GM23338 (cell line): Measurements from ENCODE around the gene KIAA1549. TPM values are rescaled to one million over a fixed set of nuclear protein-coding genes. Genes with fewer than 3 reads are reported as not detected.

ENCODE experiments used
- ATAC-seq: fragments of 200-7000 bp; cut with Tn5 transposase; 3 replicates; pipeline ENCODE4 v1.9.1; 2020
- DNase-seq: peaks from one replicate; pipeline ENCODE4 v3.0.0-alpha.2; 2015; ENCODE audit warnings: low spot score
- H2AFZ ChIP-seq: fragments of 200-600 bp; sonication (generic); 2 replicates; pipeline ENCODE4 v1.8.0; 2016; ENCODE audit warnings: antibody characterized with exemption, mild to moderate bottlenecking, moderate library complexity
- H3F3A ChIP-seq: fragments of 200-600 bp; sonication (generic); replicated peaks from 2 replicates; pipeline ENCODE4 v1.8.0; 2017; ENCODE audit warnings: antibody characterized with exemption, mixed run types, low read depth
- H3K27ac ChIP-seq: fragments of 200-600 bp; sonication (generic); 2 replicates; pipeline ENCODE4 v1.6.1; 2016; ENCODE audit warnings: low read depth
- H3K27me3 ChIP-seq: fragments of 200-600 bp; sonication (generic); 2 replicates; pipeline ENCODE4 v1.8.0; 2016; ENCODE audit warnings: mild to moderate bottlenecking, mixed run types, moderate library complexity; ENCODE audit not compliant: insufficient read depth
- H3K36me3 ChIP-seq: fragments of 200-600 bp; sonication (generic); 2 replicates; pipeline ENCODE4 v1.8.0; 2016; ENCODE audit warnings: mild to moderate bottlenecking; ENCODE audit not compliant: insufficient read depth
- H3K4me1 ChIP-seq: fragments of 200-600 bp; sonication (generic); 2 replicates; pipeline ENCODE4 v1.8.0; 2016; ENCODE audit warnings: mild to moderate bottlenecking, moderate library complexity; ENCODE audit not compliant: insufficient read depth
- H3K4me2 ChIP-seq: fragments of 200-600 bp; sonication (generic); 2 replicates; pipeline ENCODE4 v1.7.1; 2017; ENCODE audit warnings: mixed run types
- H3K4me3 ChIP-seq: fragments of 200-600 bp; sonication (generic); 2 replicates; pipeline ENCODE4 v1.6.1; 2016; ENCODE audit warnings: mixed run types
- H3K79me2 ChIP-seq: fragments of 200-600 bp; sonication (generic); replicated peaks from 2 replicates; pipeline ENCODE4 v1.8.0; 2017; ENCODE audit warnings: mild to moderate bottlenecking; ENCODE audit not compliant: insufficient read depth
- H3K9me2 ChIP-seq: fragments of 200-600 bp; sonication (generic); 2 replicates; pipeline ENCODE4 v1.8.0; 2017; ENCODE audit not compliant: insufficient read depth
- H4K20me1 ChIP-seq: fragments of 200-600 bp; sonication (generic); replicated peaks from 2 replicates; pipeline ENCODE4 v1.8.0; 2017; ENCODE audit warnings: mild to moderate bottlenecking; ENCODE audit not compliant: insufficient read depth
- H3K27ac Mint-ChIP-seq: 2 replicates; pipeline ENCODE4 v1.8.0; 2020; ENCODE audit warnings: inconsistent platforms, mild to moderate bottlenecking, moderate library complexity, mixed read lengths
- H3K27me3 Mint-ChIP-seq: 3 replicates; pipeline ENCODE4 v1.8.0; 2022; ENCODE audit warnings: low read depth, mild to moderate bottlenecking, moderate library complexity, mixed read lengths, inconsistent platforms; ENCODE audit not compliant: insufficient read depth, poor library complexity
- H3K36me3 Mint-ChIP-seq: 3 replicates; pipeline ENCODE4 v1.8.0; 2021; ENCODE audit warnings: low read depth, mild to moderate bottlenecking, inconsistent platforms, moderate library complexity, mixed read lengths
- H3K4me1 Mint-ChIP-seq: 3 replicates; pipeline ENCODE4 v1.8.0; 2020; ENCODE audit warnings: mild to moderate bottlenecking, inconsistent platforms, mixed read lengths
- H3K4me3 Mint-ChIP-seq: 3 replicates; pipeline ENCODE4 v1.8.0; 2021; ENCODE audit warnings: moderate library complexity, mild to moderate bottlenecking, inconsistent platforms, mixed read lengths
- H3K9me3 Mint-ChIP-seq: 3 replicates; pipeline ENCODE4 v1.8.0; 2020; ENCODE audit warnings: moderate library complexity, mild to moderate bottlenecking, inconsistent platforms, mixed read lengths
- CREB1 ChIP-seq: fragments of 250-450 bp; sonication (Bioruptor Pico); IDR thresholded peaks from 2 replicates; pipeline ENCODE4 v1.5.0; 2020; ENCODE audit warnings: low read depth, mild to moderate bottlenecking, moderate library complexity
- CTCF ChIP-seq, 2 experiments: fragments of 200-600 bp in 1 of 2; sonication (generic) in 1 of 2; conservative IDR thresholded peaks; 2 replicates each; pipeline versions ENCODE4 v1.5.1 to v1.6.1; 2016 to 2017; ENCODE audit warnings: antibody characterized with exemption in 2 of 2, low read depth in 2 of 2, mild to moderate bottlenecking in 2 of 2, moderate library complexity in 1 of 2
- EZH2phosphoT487 ChIP-seq: fragments of 200-600 bp; sonication (generic); IDR thresholded peaks from one replicate; pipeline ENCODE4 v1.8.1; 2018; ENCODE audit warnings: antibody characterized with exemption; ENCODE audit not compliant: unreplicated experiment
- POLR2AphosphoS5 ChIP-seq: IDR thresholded peaks from 2 replicates; pipeline ENCODE4 v1.6.1; 2016; ENCODE audit warnings: antibody characterized with exemption, low read depth
- STAT1 ChIP-seq: IDR thresholded peaks from one replicate; pipeline ENCODE4 v1.6.1; 2016; ENCODE audit warnings: antibody characterized with exemption; ENCODE audit not compliant: unreplicated experiment
- ZNF331 ChIP-seq: fragments of 250-450 bp; sonication (Bioruptor Pico); IDR thresholded peaks from 2 replicates; pipeline ENCODE4 v1.5.0; 2020; ENCODE audit warnings: low read depth, mild to moderate bottlenecking, moderate library complexity
- ZNF462 ChIP-seq: fragments of 250-450 bp; sonication (Bioruptor Pico); IDR thresholded peaks from 2 replicates; pipeline ENCODE4 v1.5.0; 2020; ENCODE audit warnings: mild to moderate bottlenecking, moderate library complexity
- polyA plus RNA-seq: library from polyadenylated mRNA; unstranded; fragments of >200 nt; fragmentation: Nextera tagmentation; extraction: Ambion mirVana; gene quantifications from 2 replicates; pipeline ENCODE4 v1.2.1, GENCODE V29; 2016
- total RNA-seq: library from RNA; depleted of rRNA; stranded (reverse); fragments of >200 nt; shearing (Covaris generic); gene quantifications from 2 replicates; pipeline ENCODE4 v1.2.3, GENCODE V29; 2014
- TF ChIP-seq, protein P1 (sequence below): IDR thresholded peaks from 2 replicates; pipeline ENCODE4 v1.6.1; 2016; ENCODE audit warnings: antibody characterized with exemption

The KIAA1549 gene
- total and polyA plus RNA-seq, 2 experiments from 2014 or later: 3.6 to 13.5 TPM

DNA sequence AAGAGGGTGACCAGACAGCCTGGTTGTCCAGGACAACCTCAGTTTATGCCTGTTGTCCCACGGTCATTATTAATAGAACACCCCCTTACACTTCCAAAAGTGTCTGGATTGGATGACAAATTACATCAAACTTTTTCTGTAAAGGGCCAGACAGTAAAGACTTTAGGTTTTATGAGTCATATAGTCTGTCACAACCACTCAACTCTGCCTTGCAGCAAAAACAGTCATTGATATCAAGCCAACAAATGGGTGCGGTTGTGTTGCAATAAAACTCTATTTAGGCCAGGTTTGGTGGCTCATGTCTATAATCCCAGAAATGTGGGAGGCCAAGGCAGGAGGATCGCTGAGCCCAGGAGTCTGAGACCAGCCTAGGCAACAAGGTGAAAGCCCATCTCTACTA lies 116.5 kb downstream of the KIAA1549 start:
- Histone ChIP-seq H3K4me2 (no peak overlapping the region), H3K9me2 (no peaks in the 10 kb centered on the region), H3K27ac (no peak overlapping the region), H3K4me1 (no peaks in the 10 kb centered on the region), H3K4me3 (no peak overlapping the region), H4K20me1 (no peaks in the 10 kb centered on the region), H3F3A (no peaks in the 10 kb centered on the region), H2AFZ (no peak overlapping the region), H3K27me3 (no peaks in the 10 kb centered on the region), H3K36me3 (no peaks in the 10 kb centered on the region; the same call in 1 of the 2 replicates), H3K79me2 (no peaks in the 10 kb centered on the region)
- Mint-ChIP-seq H3K9me3 (no peaks in the 10 kb centered on the region), H3K27ac (no peak overlapping the region), H3K36me3 (peaks cover 50% of the 10 kb centered on the region), H3K27me3 (peaks cover 2% of the 10 kb centered on the region), H3K4me1 (no peaks in the 10 kb centered on the region), H3K4me3 (no peak overlapping the region)
- TF ChIP-seq POLR2AphosphoS5 (no peak), EZH2phosphoT487 (no peak), ZNF331 (CRISPR knock-in tag) (no peak), STAT1 (no peak), CTCF (conservative IDR thresholded peaks at IDR 0.05; ENCODE audit: low read depth in 2 of 2) (no peak), ZNF462 (CRISPR knock-in tag) (no peak), CREB1 (CRISPR knock-in tag) (no peak)
- TF ChIP-seq, protein P1, sequence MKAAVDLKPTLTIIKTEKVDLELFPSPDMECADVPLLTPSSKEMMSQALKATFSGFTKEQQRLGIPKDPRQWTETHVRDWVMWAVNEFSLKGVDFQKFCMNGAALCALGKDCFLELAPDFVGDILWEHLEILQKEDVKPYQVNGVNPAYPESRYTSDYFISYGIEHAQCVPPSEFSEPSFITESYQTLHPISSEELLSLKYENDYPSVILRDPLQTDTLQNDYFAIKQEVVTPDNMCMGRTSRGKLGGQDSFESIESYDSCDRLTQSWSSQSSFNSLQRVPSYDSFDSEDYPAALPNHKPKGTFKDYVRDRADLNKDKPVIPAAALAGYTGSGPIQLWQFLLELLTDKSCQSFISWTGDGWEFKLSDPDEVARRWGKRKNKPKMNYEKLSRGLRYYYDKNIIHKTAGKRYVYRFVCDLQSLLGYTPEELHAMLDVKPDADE: no peak
- ATAC-seq (no peak), DNase-seq (no peak)
